NCI-H526 treated with DMSO at 0.1 percent for 48 hours (cell line): Measurements from ENCODE around the gene HSPA12B.

Source experiments
- DNase-seq: peaks from one replicate; lab custom pipeline; 2025; lab: John Stamatoyannopoulos, UW

Gene HSPA12B

DNA sequence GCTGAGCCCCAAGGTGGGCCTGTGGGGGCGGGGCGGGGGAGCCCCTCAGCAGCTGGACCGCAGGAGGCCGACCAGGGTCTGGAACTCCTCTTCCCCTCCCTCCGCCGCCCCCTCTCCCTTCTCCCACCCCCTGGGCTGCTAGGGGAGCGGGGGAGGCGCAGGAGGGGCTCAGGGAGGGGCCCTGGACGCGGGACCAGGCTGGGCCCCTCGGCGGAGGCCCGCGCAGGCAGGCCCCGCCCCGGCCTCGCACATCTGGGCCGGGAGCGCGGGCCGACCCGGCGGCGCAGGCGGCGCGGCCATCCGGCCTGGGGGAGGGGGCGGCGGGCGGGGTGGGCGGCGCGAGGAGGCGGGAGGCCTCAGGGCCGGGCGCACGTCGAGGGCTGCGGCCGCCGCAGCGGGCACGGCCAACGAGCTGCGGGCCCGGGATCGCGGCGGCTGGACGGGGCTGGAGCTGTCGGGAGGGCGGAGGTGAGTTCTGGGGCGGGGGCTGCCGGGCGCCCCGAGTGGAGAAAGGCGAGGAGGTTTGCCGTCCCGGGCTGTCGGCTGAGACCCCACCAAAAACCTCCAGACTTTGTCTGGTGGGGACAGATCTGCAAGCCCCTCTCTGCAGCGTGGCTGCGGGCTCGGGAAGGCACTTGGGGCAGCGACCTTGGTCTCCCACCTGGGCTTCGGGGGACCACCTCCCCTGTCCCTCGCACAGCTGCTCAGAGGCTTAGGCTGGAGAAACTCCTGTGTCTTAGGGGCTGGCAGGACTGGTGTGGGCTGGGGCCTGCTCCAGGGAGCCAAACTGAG, at the start of gene HSPA12B:
Gene HSPA12B, plus strand, starts transcription at position 359 of the 792 bp plus-strand sequence. CDS start 5,990 bp downstream, outside the sequence.
- no peak for DNase-seq

DNA sequence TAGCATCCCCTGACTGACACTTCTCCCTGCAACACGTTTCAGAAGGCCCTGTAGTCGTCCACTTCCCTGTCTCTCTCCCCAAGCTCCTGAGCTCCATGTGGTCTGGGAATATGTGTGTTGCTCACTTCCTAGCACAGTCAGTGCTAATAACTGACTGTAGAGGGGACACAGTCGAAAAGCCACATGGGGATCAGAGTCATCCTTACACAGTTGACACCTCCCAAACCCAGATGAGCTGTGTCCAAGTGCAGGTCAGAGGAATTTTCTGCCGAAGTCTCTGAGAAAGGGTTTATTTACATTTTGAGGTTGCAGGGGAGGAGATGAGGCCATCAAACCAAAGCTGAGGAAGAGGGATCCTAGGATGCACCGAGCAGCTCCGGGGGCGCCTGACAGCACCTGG, 47.1 kb upstream of the HSPA12B start:
- no peak for DNase-seq

DNA sequence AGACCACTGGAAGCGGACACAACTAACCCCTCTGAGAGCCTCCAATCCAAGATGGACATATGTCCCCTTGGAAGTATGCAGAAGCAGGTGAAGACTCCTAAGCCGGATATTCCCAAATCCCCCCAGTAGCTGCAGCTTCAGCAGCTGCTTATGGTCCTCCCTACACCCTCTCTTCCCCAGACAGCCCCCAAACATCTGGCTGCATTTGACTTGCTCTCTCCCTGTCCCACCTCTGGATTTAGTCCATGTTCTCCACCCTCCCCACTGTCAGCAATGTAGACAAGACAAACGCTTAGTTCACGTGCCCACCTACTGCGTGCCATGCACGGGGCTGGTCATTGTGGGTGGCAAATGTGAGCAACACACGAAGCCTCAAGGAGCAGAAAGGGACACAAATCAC, 46.1 kb upstream of the HSPA12B start:
- no peak for DNase-seq

DNA sequence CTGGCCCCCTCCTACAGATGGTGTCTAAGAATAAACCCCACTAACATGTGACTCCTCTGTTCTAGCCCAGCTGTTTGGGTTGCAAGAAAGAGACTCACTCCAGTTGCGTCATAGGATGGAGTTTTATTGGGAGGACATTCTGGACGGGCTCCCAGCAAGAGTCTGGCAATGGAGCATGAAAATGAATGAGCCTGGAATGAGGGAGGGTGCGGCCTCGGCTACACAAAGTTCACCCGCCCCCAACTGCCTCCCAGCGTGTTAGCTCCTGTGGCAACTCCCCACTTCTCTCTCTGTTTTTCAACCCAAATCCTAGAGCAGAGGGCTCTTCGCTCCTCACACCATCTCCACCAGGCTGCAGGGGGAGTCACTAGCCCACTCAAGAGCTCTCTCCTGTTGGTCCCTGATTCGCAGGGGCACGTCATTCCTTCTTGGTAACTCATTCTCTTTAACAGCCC, 45.6 kb upstream of the HSPA12B start:
- no peak for DNase-seq

DNA sequence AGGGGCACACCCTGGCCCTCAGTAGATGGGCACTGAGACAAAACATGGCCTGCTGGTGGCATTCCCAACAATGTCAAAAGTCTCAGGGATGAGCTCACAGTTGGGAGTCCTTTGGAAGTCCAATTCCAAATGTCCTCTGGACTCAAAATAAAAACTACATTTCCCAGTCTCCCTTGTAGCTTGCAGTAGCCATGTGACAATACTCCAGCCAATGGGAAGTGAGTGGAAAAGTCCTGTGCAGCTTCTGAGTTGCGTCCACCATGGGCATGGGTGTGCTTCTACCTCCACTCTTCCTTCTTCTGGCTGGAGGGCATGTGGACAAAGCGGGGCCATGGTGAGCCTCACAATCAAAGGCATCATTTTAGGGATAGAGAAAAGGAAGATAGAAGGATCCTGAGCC, 44.8 kb upstream of the HSPA12B start:
- no peak for DNase-seq

DNA sequence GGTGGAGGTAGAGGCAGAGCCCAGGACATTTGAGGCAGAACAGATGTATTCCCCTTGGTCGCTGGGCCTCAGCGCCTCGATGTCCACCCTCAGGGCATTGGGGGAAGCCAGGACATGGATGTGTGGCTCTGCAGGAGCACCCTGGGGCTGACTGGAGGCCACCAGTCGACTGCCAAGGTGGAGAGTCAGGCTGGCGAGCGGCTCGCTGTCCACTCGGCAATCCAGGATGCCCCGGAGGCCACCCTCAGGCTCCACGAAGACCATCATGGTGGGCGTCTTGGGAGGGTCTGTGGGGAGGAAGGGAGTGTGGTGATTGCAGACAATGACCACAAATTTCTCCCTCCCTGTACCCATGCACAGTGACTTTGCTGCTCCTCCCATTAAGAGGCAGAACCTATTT, 42.5 kb upstream of the HSPA12B start:
- no peak for DNase-seq

- no peak for DNase-seq
Observed at GRCh38 chr20:3690413-3690812, 42.1 kb upstream of the HSPA12B start.

- no peak for DNase-seq
Observed at GRCh38 chr20:3691306-3691705, 41.2 kb upstream of the HSPA12B start.

- no peak for DNase-seq
Observed at GRCh38 chr20:3691897-3692296, 40.6 kb upstream of the HSPA12B start.

DNA sequence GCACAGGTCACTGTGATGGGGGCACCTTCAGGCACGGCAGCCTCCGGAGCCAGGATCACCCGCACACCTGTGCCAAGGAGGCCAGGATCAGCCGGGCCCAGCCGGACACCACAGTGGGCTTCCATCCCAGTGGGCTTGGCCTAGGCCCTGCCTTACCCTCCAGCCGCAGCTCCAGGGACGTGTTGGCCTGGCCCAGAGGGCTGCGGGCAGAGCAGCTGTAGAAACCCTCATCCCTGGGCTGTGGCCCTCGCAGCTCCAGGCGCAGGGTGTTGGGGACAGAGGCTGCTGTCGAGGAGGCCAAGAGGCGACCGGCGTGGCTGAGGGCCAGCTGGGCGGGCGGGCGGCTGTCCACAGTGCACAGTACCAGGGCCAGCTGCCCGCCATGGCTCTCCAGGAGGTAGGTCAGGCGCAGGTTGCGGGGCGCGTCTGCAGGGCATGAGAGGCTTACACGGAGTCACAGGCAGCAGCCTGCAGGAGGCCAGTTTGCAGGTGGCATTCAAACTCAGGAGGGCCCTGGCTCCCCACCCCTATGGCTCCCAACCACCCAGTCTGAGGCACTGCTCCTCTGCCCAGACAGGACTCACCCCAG, 39.7 kb upstream of the HSPA12B start:
- no peak for DNase-seq

- DNase-seq = no peak
Observed at GRCh38 chr20:3693376-3693775, 39.1 kb upstream of the HSPA12B start.

DNA sequence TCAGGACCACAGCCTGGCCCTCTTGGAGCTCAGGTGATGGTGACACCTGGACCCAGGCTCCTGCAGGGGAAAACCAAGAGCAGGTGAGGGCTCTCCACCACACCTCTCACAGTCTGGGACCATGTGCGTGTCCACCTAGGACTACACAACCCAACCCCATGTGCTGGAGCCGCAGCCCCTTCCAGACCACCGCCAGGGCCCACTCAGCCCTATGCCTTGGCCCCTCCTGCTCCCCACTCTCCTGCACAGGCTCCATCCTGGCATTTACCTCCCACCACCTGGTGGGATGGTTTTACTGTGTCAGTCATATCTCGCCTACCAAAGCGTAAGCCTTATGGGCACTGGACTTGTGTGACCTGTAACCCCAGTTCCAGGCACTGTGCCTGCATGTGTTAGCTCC, 37.6 kb upstream of the HSPA12B start:
- DNase-seq = no peak

DNA sequence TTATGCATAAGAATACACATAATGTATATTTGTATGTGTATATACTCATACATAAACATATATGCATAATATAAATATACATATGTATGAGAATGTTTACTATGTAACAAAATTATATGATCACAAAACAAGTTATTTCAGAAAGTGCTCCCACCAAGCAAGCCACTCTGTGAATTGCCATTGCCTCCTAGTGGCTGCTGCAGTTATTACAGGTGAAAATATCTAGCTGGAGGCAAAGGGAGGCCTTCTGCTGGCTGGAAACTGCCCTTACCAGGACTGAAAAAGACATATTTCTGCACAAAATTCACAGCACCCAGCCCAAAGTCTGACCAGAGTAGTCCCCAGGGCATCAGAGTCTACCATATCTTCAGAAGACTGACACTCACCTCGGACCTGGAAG, 36.3 kb upstream of the HSPA12B start:
- DNase-seq = no peak

DNA sequence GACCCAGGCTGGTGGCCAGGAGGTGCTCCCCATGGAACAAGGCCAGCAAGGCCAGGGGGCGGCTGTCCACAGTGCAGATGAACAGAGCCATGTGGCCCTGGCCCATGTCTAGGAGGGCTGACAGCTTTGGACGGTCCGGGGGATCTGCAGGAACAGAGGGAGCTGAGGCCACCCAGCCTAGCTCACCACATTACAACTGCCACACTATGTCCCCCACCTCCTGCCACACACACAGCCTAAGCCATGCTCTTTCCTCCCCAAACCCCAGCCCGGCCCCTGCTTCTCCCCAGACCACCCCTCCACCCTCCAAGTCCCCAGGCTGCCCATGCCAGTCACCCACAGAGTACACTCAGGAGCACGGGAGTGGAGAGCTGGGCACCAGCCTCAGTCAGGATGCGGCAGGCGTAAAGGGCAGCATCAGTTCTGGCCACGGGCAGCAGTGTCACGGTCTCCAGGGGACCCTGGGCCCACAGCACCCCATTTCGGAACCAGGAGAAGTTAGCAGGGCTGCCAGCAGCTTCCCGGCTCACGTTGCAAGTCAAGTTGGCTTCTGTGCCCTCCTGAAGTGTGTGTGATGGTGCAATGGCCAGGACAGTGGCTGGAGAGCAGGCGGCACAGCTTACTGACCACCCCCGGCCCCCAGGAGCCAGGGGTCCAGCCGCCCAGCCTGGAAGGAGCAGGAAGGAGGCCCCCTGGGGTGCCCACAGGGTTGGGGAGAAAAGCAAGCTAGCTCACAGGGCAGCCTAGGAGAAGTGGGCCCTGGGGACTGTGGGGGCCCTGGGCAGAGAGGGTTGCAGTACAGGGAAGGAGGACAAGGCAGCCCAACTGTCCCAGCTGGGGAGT, 35.5 kb upstream of the HSPA12B start:
- no peak for DNase-seq

DNA sequence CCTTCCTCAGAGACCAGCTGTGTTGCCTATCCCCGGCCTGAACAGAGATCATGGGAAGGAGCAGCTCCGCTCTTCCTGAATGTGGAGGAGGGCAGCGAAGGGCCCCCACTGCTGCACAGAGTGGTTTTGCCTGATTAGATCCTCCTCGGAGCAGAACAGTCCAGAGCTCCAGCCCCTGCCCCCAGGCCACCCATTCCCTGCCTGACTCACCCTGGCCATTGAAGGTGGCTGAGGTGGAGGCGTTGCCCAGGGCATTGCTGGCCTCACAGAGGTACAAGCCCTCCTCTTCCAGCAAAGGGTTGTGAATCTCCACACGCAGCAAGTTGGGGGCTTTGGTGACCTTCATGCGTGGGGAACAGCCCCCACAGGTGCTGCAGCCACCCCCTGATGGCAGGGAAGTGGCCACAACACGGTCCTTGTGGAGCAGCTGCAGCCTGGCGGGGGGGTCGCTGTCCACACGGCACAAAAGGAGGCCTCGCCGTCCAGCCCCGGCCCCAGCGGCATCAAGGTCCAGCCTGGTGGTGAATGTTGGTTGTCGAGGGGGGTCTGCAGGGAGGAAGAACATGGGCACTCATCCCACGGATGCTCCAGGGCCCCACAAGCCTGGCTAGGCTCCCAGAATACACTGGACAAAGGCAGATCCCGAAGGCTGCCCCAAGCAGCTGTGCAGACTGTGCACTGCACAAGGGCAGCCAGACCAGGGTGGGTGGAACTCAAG, 34.7 kb upstream of the HSPA12B start:
- no peak for DNase-seq

GRCh38 chr20:3698591-3699001, 33.9 kb upstream of the HSPA12B start:
- DNase-seq = no peak

GRCh38 chr20:3699037-3699436, 33.4 kb upstream of the HSPA12B start:
- no peak for DNase-seq

GRCh38 chr20:3701061-3701998, 31.2 kb upstream of the HSPA12B start:
- DNase-seq = no peak

DNA sequence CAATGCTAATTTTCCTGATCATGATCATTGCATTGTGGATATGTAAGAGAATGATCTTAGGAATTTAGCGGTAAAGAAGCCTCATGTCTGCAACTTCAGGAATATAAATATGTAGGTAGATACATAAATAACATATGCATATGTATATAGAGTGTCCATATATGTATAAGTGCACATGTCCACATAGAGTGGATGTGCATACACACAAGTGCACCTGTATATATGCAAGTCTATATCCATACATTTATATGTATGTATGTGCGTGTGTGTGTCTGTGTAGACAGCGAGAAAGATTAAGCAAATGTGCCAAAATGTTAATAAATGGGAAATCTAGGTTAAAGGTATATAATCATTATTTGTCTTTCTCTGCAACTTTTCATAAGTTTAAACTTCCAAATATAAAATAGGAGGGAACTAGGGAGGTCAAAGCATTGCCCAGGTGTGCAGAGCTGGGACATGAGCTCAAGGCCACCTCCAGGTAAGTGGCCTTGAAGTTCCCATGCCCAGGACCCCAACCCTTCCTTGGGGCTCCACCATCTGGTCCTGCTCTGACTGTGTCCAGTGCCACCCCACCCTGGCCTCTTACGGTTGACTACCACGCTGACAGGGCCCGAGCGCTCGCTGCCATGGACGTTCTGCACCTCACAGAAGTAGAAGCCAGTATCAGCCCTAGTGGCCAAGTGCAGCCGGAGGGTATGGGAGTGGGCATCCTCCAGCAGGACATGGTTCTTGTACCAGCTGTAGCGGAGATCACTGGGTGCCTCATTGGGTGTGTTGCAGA, 29.7 kb upstream of the HSPA12B start:
- DNase-seq = no peak

DNA sequence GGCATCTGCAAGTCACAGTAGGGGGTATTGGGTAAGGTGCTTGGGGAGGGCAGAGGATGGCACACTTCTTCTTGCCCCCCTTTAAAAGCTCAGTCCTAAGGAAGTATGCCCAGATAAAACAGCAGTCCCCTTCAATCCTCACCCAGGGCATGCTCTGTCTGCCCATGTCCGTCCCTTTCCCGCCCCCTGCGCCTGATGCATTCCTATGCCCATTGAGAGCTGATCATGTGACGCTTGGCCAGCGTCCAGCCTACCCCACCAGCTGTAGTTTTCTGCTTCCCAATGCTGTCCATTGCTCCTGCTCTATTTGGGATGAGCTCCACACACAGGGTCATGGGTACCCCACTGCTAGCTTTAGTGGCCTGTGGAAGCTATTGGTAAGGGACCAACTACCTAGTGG, 28.4 kb upstream of the HSPA12B start:
- no peak for DNase-seq
